NCI-H1092 (cell line): ENCODE measurements around the gene MTFMT.

Experiments used
- DNase-seq: peaks from one replicate; lab custom pipeline; 2025; lab: John Stamatoyannopoulos, UW

The MTFMT gene

DNA sequence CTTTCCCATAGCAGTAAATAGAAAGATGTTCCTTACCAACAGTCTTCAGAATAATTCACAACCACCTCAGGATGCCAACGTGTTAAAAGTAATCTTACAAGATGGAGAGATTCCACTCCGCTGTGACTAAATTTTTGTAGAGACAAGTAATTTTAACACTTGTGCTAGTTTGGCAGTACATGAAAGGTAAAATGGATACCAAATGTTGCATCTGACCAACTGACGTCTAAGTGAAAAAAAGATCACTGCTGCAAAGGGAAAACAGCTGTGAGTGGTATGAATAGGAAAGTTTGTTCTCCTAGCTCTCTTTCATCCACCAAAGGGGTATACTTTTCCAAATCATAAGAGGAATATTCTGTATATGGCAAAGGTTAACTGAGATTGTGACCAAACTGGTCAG lies 42.3 kb downstream of the MTFMT start:
- DNase-seq, result no peak

DNA sequence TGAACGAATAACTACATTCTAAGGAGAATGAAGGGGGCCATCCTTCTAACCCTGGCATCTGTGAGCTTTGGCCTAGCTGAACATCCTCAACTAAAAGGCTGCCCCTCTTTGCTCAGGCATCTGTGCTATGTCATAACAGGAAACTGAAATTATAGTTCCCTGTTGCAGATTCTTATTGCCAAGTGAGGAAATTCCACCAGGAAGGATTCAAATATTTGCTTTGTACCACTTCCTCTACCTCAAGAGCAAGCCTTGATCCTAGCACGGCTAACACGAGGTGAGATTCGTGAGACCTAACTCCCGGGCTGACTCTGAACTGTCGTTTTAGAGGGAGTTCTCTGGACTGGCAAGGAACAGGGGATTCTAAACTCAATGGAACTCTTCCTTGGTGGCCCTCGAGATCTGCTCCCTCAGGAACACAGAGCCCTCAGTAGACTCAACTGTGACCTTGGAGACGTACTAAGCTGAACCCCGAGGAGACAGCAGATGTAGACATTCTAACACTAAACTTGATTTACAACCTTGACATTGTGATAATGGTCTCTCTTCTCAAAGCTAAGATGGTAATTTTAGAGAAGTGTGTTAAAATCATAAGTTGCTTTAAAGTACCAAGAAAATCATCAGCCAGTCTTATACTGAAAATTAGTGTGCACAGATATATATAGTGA lies 43.9 kb downstream of the MTFMT start:
- DNase-seq, result no peak

DNA sequence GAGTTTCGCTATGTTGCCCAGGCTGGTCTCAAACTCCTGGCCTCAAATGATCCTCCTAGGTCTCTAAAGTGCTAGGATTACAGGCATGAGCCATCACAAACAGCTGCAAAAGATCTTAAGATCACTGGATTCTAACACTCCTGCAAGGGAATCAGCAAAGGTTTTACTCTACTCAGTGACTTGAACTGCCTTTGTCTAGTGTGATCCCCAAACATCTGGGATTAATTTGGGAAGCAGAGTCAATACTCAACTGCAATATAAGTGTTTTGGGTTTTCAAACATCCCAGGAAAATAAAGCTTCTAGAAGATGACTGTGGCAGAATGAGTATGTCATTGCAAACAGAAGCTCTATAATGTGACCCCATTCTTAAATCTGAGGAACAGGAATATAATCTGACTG lies 47.0 kb downstream of the MTFMT start:
- no peak for DNase-seq

DNA sequence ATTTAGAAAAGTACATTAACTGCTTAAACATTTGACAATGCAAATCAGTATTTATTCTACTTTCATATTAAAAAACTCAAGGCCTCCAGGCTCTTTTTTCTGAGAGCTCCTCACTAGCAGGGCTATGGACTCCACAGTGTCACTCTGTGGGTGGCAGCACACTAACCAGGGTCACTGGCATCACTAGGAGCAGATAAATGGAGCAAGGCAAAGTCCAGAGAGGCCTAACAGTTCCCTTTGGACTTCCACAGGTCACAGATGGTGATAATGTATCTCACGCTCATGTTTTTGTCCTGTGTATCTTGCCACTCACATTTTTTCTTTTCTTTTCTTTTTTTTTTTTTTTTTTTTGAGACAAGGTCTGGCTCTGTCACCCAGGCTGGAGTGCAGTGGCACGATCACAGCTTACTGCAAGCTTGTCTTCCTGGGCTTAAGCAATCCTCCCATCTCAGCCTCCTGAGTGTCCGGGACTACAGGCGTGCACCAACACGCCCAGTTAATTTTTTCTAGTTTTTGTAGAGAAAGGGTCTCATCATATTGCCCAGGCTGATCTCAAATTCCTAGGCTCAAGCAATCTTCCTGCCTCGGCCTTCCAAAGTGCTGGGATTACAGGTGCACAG lies 47.5 kb downstream of the MTFMT start:
- DNase-seq, result no peak

DNA sequence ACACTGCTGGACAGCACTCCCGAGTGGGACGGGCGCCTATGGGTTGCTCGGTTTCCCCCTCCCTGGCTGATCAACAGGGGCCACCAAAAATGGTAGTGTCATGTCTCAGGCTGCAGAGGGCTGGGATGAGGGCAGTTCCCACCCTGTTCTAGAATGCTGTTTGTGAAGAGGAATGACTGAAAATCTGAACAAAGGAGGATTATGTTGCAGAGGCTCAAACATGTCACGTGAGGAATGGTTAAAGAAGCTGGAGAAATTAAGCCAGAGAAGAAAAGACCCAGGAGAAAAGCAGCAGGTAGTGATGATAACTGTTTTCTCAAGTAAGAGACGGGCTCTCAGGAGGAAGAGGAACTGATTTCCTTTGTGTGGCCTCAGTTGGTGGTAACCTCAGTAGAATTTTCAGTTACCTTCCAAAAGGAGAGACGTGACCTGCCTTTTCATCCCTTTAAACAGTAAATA lies 50.2 kb downstream of the MTFMT start:
- no peak for DNase-seq

DNA sequence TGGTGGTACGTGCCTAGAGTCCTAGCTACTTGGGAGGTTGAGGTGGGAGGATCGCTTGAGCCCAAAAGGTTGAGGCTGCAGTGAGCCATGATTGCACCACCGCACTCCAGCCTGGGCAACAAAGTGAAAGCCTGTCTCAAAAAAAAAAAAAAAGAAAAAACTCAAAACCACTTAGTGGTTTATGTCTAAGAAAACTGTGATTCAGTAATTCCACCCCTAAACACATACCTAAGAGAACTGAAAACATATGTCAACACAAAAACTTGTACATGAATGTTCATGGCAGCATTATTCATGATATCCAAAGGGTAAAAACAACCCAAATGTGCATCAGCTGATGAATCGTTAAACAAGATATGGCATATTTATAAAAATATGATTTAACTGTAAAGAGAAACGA lies 54.0 kb downstream of the MTFMT start:
- no peak for DNase-seq

DNA sequence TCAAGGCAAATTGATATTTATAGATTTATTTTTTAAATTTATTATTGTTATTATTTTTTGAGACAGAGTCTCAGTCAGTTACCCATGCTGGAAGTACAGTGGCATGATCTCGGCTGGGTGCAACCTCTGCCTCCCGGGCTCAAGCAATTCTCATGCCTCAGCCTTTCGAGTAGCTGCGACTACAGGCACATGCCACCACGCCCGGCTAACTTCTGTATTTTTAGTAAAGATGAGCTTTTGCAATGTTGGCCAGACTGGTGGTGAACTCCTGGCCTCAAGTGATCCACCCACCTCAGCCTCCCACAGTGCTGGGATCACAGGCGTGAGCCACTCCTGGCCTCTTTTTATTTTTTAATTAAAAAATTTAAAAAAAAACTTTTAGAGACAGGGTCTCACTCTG lies 58.7 kb downstream of the MTFMT start:
- no peak for DNase-seq

DNA sequence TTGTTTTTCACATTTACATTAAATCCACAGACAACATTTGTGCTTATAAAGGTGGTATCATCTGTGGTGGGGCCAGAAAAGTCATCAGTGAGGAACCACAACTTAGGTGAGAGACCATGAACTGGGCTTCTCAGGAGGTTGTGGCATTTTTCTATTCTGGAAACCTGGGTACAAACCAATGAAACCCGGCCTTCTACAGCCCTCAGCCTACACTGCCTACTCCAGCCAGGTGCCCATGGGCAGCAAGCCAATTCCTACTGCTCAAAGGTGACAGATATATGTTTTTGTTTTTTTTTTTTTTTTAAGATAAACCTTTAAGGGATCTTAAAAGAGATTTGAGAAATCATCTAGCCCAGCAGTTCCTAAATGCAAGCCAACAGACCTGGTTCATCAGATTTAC lies 60.0 kb downstream of the MTFMT start:
- DNase-seq, result no peak

DNA sequence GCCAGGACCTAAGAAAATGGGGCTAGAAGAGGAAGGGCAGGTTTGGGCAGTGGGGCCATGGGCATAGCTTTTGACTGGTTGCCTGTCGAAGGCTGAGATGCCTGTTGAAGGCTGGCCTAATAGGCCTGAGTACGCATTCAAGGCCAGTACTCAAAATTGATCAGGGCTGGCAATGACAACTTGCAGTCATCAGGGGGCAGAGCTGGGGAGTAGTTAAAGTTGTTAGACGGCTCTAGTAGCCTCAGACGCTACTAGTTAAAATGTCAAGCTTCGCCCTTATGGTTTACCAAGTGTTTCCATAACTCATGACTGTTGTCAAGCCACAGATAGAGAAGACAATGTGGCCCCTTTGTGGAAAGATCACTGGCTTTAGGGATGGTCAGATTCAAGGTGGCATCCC lies 68.4 kb downstream of the MTFMT start:
- no peak for DNase-seq

DNA sequence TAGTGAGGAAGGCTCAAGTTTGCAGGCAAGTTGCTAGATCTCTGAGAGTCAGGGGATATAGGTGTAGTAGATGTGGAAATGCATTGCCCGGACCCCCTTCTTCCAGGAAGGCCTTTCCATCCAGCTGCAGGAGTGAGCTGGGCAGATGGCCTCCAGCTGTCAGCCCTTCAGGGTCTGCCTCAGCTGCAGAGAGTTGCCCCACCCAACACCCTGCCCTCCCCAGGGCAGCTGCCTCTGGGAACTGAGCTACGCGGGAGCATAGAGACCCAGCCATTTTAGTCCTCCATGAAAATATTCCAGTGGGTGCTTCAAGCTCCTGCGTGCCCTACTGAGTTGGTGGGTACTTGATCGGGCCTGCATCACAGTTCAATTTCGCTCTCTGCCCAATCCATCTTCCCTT lies 69.3 kb downstream of the MTFMT start:
- DNase-seq, result no peak

DNA sequence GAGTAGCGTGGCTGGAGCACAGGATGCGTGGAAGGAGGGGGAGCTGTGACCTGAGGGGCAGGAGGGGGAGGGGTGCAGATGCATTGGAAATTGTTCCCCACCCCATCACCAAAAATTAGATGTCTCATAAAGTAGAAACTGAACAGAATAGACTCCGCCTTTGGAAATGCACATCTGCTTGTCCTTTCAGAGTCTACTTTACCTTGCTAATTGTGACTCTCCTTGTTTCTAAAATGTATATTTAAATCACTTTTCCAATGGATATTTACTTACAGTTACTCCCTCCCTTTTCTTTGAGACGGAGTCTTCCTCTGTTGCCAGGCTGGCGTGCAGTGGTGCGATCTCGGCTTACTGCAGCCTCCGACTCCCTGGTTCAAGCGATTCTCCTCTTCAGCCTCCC lies 70.3 kb downstream of the MTFMT start:
- DNase-seq, result no peak

DNA sequence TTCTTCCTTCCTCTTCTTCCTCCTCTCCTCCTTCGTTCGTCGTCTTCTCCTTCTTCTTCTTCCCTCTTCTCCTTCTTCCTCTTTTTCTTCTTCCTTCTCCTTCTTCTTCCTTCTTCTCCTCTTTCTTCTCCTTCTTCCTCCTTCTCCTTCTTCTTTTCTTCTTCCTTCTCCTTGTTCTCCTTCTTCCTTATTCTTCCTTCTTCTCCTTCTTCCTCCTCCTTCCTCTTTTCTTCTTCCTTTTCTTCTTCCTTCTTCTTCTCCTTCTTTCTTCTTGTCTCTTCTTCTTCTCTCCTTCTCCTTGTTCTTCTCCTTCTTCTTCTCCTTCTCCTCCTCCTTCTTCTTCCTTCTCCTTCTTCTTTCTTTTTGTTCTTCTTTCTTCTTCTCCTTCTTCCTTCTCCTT lies 75.0 kb downstream of the MTFMT start:
- DNase-seq, result no peak

DNA sequence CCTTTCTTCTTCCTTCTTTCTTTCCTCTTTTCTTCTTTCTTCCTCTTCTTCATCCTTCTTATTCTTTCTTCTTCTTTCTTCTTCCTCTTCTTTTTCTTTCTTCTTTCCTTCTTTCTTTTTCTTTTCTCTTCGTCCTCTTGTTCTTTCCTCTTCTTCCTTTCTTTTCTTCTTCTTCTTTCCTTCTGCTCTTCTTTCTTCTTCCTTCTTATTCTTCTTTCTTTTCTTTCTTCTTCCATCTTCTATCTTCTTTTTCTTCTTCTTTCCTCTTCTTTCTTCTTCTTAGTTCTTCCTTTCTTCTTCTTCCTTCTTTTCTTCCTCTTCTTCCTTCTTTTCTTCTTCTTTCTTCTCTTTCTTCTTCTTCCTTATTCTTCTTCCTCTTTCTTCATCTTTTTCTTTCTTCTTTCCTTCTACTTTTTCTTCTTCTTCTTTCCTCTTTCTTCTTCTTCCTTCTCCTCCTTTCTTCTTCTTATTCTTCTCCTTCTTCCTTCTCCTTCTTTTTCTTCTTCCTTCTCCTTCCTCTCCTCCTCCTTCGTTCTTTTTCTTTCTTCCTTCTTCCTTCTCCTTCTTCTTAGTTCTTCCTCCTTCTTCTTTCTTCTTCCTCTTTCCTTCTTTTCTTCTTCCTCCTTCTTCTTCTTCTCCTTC lies 77.5 kb downstream of the MTFMT start:
- no peak for DNase-seq
